GM12891 (cell line): ENCODE results near the gene U2AF1.
"Not testable (repeated sequence)": the region's sequence is repeated elsewhere in the genome, so short reads cannot be mapped to it uniquely, and the experiment has no call there.

Source experiments
- DNase-seq: peaks from one replicate; pipeline ENCODE4 v3.0.0; 2011; ENCODE audit warnings: low spot score; ENCODE audit not compliant: insufficient read length
- FAIRE-seq: peaks from 2 replicates; lab custom pipeline; 2011; peaks lifted over from hg19 to GRCh38; lab: Jason Lieb, UNC

Gene U2AF1

DNA sequence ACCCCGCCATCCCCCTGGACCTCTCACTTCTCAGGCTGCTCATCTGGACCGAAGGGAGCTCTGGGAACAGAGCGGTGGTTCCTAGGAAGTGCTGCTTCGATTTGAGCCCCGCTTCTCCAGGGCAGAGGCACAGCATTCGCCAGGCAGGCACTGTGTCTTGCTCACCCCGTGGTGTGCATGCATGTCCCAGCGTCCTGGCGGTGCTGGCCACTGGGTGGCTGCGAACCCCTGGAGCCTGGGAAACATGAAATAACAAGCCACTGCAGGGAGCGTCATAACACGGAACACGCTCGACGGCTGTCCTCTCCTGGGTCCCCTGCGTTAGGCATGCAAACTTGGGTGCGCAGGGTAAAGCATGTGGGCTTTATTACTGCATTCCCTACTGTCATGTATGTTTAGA is 17.9 kb downstream of the U2AF1 start:
- FAIRE-seq, DNase-seq: not testable (repeated sequence)

GRCh38 chr21:43082587-43083300 is 24.6 kb downstream of the U2AF1 start:
- FAIRE-seq, DNase-seq: not testable (repeated sequence)

DNA sequence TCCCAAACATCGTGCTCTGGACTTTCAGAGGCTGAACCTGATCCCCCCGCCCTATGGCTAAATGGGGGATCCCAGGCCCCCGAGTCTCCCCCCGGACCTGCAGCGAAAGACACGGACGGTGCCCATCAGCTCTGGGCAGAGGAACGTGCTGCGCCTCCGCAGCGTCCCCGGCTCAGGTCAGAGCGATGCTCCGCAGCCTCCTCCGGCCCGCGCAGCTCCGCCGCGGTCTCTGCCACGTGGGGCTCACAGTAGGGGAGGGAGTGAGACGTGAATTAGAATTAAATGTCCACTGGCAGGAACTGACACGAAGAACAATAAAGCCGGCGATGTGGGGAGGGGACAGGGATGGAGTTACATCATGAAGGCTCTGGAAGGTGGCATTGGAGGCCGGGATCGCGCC is 30.7 kb downstream of the U2AF1 start:
- FAIRE-seq, DNase-seq: not testable (repeated sequence)

- DNase-seq, FAIRE-seq: not testable (repeated sequence)
Observed at GRCh38 chr21:43076023-43076637, 31.2 kb downstream of the U2AF1 start.

DNA sequence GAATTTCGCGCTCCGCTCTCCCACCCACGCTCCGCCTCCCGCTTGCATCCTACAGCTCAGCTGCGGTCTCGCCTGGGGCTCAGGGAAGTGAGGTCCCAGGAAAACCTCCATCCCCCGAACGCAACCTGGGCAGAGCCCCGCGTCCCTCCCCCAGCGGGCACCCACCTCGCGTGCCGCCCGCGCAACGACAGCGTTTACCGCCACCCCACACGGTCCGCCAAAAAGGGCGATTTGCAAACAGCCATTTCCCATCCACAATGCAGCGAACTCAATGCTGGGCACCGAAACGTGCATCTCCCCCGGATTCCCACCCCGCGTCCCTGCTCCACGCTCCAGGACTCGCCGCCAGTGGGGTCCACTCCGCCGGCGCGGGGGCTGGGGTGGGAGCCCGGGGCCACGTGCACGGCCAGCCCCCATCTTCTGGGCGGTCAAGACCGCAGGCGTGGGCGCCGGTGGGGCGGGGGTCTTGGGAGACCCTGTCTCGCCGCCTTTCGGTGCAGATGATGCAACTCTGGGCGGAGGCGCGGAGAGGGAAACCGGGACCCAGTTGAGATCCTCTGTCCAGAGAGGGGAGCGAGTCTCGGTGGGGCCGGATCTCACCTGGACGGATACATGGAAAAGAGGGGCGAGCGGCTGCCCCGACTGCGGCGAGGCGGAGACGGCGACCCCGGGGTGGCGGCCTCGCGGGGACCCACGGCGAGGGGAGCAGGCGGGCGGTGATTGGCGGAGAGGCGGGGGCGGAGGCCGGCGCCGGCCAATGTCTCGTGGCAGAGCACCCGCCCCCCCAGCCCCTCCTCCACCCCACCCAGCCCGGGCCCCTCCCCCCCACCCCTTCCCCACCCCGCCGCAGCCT is 32.0 kb downstream of the U2AF1 start, which contains the start of gene CBS:
Gene CBS, minus strand, starts transcription at position 666 of the 853 bp plus-strand sequence. CDS start 3,642 bp downstream, outside the sequence.
- peak; percentile 50 for FAIRE-seq
- not testable (repeated sequence) for DNase-seq

DNA sequence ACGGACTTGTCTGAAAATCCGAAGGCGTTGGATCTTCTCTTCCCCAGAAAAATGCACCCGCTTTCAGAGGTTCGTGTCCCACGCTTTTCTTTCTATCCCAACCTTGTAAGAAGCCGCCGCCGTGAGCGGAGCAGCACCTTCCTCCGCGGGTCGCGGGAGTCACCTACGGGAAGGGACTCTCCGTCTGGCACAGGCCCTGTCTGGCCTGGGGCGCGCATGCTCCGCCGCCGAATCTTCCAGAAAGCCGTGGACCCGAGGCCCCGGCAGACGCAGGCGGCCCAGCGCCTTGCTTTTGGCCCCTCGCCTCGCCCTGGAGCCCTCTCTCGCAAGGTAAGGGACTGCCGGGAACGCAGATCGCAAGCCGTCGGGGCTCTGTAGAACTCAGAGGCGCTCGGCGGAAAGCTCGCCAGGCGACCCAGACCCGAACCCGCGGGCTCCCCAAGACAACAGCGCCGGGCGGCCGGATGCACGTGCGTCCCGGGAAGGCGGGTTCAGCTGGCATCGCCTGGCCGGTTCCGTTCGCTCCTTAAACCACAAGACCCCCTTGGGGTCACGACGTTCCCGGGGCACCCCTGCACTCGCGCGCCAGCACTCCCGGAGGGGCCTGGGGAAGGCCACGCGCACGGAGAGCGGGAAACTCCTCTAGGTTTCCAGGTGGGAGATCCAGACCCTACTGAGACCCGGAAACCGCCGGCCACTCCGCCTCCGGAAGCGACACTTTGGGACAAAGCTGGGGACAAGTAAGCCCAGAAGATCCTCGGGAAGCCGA is 32.8 kb downstream of the U2AF1 start:
- not testable (repeated sequence) for FAIRE-seq, DNase-seq

DNA sequence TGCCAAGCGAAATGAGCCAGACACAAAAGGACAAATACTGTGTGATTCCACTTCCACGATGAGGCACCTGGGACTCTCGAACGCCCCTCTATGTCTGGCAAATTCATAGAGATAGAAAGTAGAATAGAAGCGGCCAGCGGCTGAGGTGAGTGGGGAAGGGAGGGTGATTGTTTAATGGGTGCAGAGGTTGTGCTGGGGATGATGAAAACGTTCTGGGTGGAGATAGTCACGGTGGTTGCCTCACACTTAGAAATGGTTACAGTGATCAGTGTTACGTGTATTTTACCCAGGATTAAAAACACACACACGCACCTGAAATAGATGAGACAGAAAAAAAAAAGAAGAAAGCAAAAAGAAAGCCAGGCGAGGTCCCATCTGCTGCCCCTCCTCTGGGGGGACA is 34.6 kb downstream of the U2AF1 start:
- FAIRE-seq, DNase-seq: not testable (repeated sequence)

GRCh38 chr21:43069682-43070081 is 37.7 kb downstream of the U2AF1 start:
- not testable (repeated sequence) for DNase-seq

DNA sequence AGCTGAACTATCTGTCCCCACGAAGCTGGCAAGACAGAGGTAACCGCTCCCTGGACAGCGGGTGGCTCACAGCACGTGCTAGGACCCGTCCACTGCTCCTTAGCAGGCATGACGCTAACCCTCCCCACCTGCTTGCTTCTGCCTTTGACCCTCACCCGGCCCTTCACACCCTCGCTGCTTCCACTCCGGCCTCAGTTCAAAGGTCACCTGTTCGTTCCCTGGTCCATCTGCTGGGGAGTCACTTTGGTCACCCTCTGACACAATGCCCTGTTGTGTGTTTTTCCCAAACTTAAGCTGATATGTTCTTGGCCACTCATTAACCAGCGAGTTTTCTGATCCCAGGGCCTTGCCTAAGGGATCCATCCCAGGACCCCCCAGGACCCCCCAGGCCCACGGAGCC is 39.3 kb downstream of the U2AF1 start:
- not testable (repeated sequence) for DNase-seq, FAIRE-seq

More at GRCh38 chr21:43069682-43070081, 37.7 kb downstream of the U2AF1 start:
- FAIRE-seq: not testable (repeated sequence)

- not testable (repeated sequence) for DNase-seq, FAIRE-seq
Observed at GRCh38 chr21:43066690-43067089, 40.7 kb downstream of the U2AF1 start.

DNA sequence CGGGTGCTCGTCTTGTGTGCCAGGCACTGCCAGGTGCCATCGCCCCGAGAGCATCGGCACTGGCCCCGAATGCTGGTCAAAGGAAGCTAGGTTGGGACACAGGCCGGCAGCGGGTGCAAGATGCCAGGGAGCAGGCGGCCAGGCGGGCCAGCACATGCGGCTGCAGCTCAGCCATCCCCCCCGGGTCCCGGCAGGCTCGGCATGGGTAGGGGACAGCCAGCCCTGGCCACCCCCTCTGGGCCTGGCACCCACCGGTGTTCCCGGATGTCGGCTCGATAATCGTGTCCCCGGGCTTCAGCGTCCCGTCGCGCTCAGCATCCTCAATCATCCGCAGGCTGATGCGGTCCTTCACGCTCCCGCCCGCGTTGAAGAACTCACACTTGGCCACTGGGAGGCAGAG is 41.4 kb downstream of the U2AF1 start:
- not testable (repeated sequence) for FAIRE-seq, DNase-seq

DNA sequence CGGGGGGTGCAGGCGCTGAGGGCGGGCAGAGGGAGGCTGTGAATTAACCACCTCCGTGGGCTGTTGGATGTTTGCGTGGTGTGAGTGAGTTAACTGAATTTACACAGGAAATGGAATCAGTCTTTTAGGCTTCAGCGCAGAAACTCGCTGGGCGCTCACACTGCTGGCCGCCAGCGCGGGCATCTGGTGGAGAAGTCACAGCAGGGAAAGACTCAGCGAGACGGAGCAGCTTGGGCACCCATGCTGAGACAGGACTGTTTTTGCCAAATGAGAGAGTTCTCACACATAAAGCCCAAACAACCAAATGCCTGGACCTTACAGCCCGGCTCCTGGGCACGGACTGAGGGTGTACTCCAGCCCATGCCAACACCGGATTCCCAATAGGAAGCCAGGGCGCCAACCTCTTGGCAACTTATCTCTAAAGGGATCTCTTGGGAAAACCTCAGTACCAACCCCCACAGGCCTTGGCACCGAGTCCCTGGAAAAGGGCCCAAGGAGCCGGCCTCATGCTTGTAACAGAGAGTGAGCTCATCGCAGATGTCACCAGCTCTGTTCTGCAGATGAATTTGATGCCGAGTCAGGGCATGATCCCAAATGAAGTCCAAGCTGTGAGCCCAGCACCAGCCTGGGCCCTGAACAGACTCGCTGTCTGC is 43.0 kb downstream of the U2AF1 start:
- not testable (repeated sequence) for DNase-seq, FAIRE-seq

- not testable (repeated sequence) for FAIRE-seq, DNase-seq
Observed at GRCh38 chr21:43062955-43063664, 44.3 kb downstream of the U2AF1 start.

DNA sequence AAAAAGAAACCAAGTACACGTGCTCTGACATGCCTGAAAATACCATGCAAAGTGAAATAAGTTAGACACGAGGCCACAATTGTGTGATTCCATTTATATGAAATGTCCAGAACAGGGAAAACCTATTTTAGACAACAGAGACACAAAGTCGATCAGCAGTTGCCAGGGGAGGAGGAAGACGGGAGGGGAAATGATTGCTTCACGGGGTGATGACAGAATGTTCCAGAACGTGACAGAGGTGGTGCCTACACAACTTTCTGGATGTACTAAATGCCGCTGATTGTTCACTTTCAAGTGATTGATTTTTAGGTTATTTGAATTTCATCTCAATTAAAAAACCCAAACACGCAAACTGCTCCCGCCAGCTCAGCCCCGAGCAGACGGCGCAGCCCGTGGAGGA is 54.3 kb downstream of the U2AF1 start:
- not testable (repeated sequence) for DNase-seq, FAIRE-seq

- not testable (repeated sequence) for DNase-seq, FAIRE-seq
Observed at GRCh38 chr21:43045876-43046821, 61.2 kb downstream of the U2AF1 start.

- not testable (repeated sequence) for FAIRE-seq, DNase-seq
Observed at GRCh38 chr21:43045165-43045875, 62.0 kb downstream of the U2AF1 start.
